Stimulated activated memory B cell treated with anti-CD40 and anti-IgM and Interleukin-4, amounts not matched to agents 10 μg/mL and 1 μg/mL and 100 μg/mL, for 72 hours (primary cell): ENCODE measurements around the gene TMPRSS6.

Experiments used
- ATAC-seq: fragments of 150-1000 bp; cut with Tn5 transposase; 2 replicates; pipeline ENCODE4 v1.10.0; 2021
- H3K27ac Mint-ChIP-seq: one replicate; pipeline ENCODE4 v1.8.0; 2022; ENCODE audit warnings: mild to moderate bottlenecking, mixed read lengths
- H3K27me3 Mint-ChIP-seq: one replicate; pipeline ENCODE4 v1.8.0; 2022; ENCODE audit warnings: mixed read lengths
- H3K36me3 Mint-ChIP-seq: one replicate; pipeline ENCODE4 v1.8.0; 2022; ENCODE audit warnings: mixed read lengths
- H3K4me1 Mint-ChIP-seq: one replicate; pipeline ENCODE4 v1.8.0; 2022; ENCODE audit warnings: mixed read lengths
- H3K4me3 Mint-ChIP-seq: one replicate; pipeline ENCODE4 v1.8.0; 2022; ENCODE audit warnings: mild to moderate bottlenecking, moderate library complexity, mixed read lengths
- H3K9me3 Mint-ChIP-seq: one replicate; pipeline ENCODE4 v1.8.0; 2022; ENCODE audit warnings: mixed read lengths

TMPRSS6 gene

GRCh38 chr22:37021710-37022482, 87.6 kb downstream of the TMPRSS6 start:
- no peaks in the 10 kb centered on the region for H3K27me3 Mint-ChIP-seq
- H3K27ac Mint-ChIP-seq, result no peak overlapping the region
- peaks cover 29% of the 10 kb centered on the region for H3K4me1 Mint-ChIP-seq
- H3K4me3 Mint-ChIP-seq, result peak overlapping the region; percentile 33
- no peak for ATAC-seq
- peaks cover 8% of the 10 kb centered on the region for H3K36me3 Mint-ChIP-seq
- H3K9me3 Mint-ChIP-seq, result no peaks in the 10 kb centered on the region

- Mint-ChIP-seq H3K4me3 (no peak overlapping the region), H3K36me3 (peaks cover 8% of the 10 kb centered on the region), H3K4me1 (peaks cover 29% of the 10 kb centered on the region), H3K27me3 (no peaks in the 10 kb centered on the region), H3K9me3 (no peaks in the 10 kb centered on the region), H3K27ac (no peak overlapping the region)
- no peak for ATAC-seq
Measured at GRCh38 chr22:37021041-37021440, 88.5 kb downstream of the TMPRSS6 start.

GRCh38 chr22:37020192-37020479, 89.4 kb downstream of the TMPRSS6 start:
- Mint-ChIP-seq H3K27me3 (no peaks in the 10 kb centered on the region), H3K4me1 (peaks cover 29% of the 10 kb centered on the region), H3K27ac (peak overlapping the region; percentile 81), H3K9me3 (no peaks in the 10 kb centered on the region), H3K36me3 (peaks cover 6% of the 10 kb centered on the region), H3K4me3 (peak overlapping the region; percentile 88)
- ATAC-seq, result no peak

DNA sequence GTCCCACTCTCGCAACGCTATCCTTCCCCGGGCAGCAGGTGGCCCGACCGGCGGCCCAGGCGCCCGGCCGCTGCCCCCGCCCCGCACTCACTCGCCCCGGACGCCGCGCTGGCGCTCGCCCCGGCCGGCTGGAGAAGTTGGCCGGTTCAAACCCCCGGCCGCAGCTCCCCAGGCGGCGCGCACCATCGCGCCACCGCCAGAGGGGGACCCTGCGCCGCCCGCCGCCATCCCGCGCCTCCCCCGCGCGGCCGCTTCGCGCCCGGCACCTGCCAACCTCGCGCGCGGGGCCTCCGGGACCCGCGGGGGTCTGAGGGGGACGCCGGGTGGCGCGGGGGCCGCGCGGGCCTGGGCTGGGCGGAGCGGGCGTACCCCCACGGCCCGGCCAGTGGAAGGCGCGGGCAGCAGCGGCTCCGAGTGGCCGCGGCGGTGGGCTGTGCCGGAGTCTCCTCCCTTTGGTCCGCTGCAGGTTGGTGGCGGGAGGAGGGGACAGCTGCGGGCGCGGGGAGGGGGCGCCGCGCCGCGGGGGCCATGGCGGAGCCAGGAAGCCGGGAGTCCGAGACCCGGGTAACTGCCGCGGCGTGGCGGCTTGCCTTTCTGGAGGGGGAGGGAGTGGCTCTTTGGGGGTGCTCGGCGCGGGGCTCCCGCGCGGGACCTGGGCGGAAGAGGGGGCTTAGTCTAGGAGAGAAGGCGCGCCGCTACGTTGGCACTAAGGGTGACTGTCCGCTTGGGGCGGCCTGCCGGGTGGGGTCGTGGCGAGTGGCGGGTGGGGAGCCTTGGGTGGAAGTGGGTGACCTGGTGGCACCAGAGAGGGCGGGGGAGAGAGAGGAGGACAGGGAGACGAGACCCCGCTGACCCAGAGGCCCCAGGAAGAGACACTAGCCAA, 90.0 kb downstream of the TMPRSS6 start, which contains the start of the genes MPST and TST:
Gene MPST, plus strand, starts transcription at position 434 of the 883 bp plus-strand sequence. Its CDS starts 95 bp downstream, at position 529.
Gene TST, minus strand, starts transcription at position 139 of the 883 bp plus-strand sequence. CDS start 715 bp downstream, outside the sequence.
- ATAC-seq, result peak; percentile 87
- Mint-ChIP-seq H3K4me1 (peaks cover 24% of the 10 kb centered on the region), H3K27ac (peak within 1 kb of the TSS; percentile 81), H3K4me3 (peak within 1 kb of the TSS; percentile 88), H3K9me3 (no peaks in the 10 kb centered on the region), H3K27me3 (no peaks in the 10 kb centered on the region), H3K36me3 (peaks cover under 1% of the 10 kb centered on the region)

DNA sequence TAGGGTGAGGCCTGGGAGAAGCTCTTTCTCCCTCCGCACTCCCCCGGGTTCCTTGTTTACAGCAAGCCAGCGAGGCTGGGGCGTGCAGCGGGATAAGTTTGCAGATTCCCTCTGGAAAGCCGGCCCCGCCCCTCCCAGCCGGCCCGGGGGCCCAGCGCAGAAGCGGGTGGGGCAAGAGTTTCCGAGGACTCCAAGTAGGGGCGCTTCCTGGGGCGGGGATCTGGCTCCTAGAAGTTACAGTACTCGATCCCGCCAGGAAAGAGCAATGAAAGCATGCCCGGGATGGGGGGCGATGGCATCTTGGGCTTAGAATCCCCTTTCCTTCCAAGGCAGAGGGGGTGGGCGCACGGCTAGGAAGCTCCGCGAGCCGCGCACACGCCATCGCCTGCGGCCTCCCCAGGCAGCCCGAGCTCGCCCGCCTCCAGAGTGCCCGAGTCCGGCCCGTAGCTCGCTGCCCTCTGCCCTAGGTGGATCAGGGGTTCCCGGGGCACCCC, 90.7 kb downstream of the TMPRSS6 start:
- Mint-ChIP-seq H3K27me3 (no peaks in the 10 kb centered on the region), H3K27ac (peak overlapping the region; percentile 49), H3K9me3 (no peaks in the 10 kb centered on the region)

GRCh38 chr22:37018086-37018814, 91.3 kb downstream of the TMPRSS6 start:
- Mint-ChIP-seq H3K27me3 (no peaks in the 10 kb centered on the region), H3K36me3 (no peaks in the 10 kb centered on the region), H3K4me1 (peaks cover 24% of the 10 kb centered on the region), H3K9me3 (no peaks in the 10 kb centered on the region), H3K27ac (peak overlapping the region; percentile 49), H3K4me3 (peak overlapping the region; percentile 77)
- no peak for ATAC-seq

More for the DNA sequence above, 90.7 kb downstream of the TMPRSS6 start:
- Mint-ChIP-seq H3K4me3 (peak overlapping the region; percentile 77), H3K36me3 (no peaks in the 10 kb centered on the region), H3K4me1 (peaks cover 24% of the 10 kb centered on the region)
- peak; percentile 46 for ATAC-seq

DNA sequence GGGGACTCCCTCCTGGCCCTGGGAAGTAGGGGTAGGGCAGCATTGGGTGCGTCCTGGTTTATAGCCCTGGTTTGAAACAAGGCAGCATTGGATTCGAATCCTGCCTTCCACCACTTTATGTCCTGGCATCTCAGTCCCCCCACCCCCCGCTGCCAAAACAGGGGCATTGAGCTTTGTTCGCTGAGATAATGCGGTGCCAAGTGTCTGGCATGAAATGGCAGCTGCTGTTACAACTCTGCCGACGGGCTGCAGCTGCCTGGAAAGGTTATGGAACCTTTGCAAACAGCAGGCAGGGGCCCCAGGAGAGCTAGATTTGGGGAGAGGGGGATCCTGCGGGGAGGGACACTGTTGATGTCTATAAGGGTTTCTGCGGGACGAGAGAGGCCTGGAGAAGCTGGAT, 92.2 kb downstream of the TMPRSS6 start:
- ATAC-seq, result no peak
- Mint-ChIP-seq H3K36me3 (no peaks in the 10 kb centered on the region), H3K4me3 (no peak overlapping the region), H3K27ac (no peak overlapping the region), H3K4me1 (peaks cover 24% of the 10 kb centered on the region), H3K27me3 (no peaks in the 10 kb centered on the region), H3K9me3 (no peaks in the 10 kb centered on the region)

DNA sequence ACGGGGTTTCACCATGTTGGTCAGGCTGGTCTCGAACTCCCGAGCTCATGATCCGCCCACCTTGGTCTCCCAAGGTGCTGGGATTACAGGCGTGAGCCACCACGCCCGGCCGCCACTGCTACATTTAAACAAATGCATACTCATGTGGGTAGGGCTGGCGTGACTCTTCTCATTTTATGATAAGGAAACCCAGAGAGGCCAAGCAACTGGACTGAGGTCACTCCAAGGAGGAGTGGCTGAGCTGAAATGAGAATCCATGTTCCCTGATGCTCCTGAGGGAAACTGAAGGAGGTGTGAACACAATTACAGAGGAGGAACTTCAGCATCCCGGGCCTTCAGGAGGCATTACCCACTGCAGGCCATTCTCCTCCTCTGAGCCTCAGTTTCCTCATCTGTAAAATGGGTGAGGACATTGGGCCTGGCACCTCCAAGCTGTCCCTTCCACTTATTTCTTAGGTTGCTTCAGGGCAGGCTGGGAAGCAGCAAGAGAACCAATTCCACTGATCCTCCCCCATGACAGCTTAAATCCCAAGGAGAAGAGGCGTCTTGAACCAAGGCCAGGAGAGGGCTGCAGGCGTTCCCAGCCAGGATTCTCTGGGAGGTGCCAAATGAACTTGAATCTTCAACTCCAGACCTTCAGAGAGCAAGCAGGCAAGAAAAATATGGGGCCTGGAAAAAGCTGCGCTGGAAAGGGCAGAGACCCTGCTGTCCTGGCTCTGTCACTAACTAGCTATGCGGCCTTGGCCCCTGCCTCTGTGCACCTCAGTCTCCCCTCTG, 93.2 kb downstream of the TMPRSS6 start:
- peaks cover 16% of the 10 kb centered on the region for H3K4me1 Mint-ChIP-seq
- ATAC-seq, result no peak
- H3K9me3 Mint-ChIP-seq, result no peaks in the 10 kb centered on the region
- no peak overlapping the region for H3K27ac Mint-ChIP-seq
- no peaks in the 10 kb centered on the region for H3K27me3 Mint-ChIP-seq
- H3K4me3 Mint-ChIP-seq, result no peak overlapping the region
- H3K36me3 Mint-ChIP-seq, result no peaks in the 10 kb centered on the region

DNA sequence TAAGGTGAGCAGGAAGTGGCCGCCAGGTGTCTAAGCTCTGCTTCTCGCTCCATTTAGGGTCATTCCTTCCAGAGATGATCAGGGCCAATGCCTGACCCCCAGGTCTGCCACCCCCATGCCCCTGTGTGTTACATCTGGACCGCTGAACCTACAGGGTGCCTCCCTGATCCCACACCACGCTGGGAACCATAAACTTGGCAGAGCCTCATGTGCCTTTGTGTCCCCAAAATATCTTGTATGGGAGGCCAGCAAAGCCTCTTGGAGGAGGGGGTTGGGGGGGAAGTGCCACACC, 94.0 kb downstream of the TMPRSS6 start:
- Mint-ChIP-seq H3K9me3 (no peaks in the 10 kb centered on the region), H3K27me3 (no peaks in the 10 kb centered on the region), H3K27ac (no peak overlapping the region), H3K36me3 (no peaks in the 10 kb centered on the region), H3K4me1 (peaks cover 14% of the 10 kb centered on the region), H3K4me3 (no peak overlapping the region)
- no peak for ATAC-seq
